Activated CD8-positive, alpha-beta T cell treated with anti-CD3 and anti-CD28 coated beads for 36 hours (primary cell): ENCODE data around the gene CA9. TPM values are rescaled to one million over a fixed set of nuclear protein-coding genes. Genes with fewer than 3 reads are reported as not detected.

ENCODE experiments used
- ATAC-seq: fragments of 200-7000 bp; cut with Tn5 transposase; one replicate; pipeline ENCODE4 v1.10.0; 2021; ENCODE audit warnings: mild to moderate bottlenecking, moderate library complexity
- CTCF ChIA-PET: fragments of 350-600 bp; sonication (Branson Sonifier 250); formaldehyde crosslinking; loops from one replicate; lab custom pipeline; 2021; ENCODE audit warnings: antibody characterized with exemption; lab: Charles Lee
- POLR2A ChIA-PET: fragments of 350-600 bp; sonication (Branson Sonifier 250); formaldehyde crosslinking; loops from one replicate; lab custom pipeline; 2021; ENCODE audit warnings: antibody characterized with exemption; lab: Charles Lee
- DNase-seq: peaks from one replicate; pipeline ENCODE4 v3.0.0-alpha.2; 2020
- H3K27ac Mint-ChIP-seq: one replicate; pipeline ENCODE4 v1.8.0; 2021; ENCODE audit warnings: mild to moderate bottlenecking, mixed read lengths
- H3K27me3 Mint-ChIP-seq: one replicate; pipeline ENCODE4 v1.8.0; 2021; ENCODE audit warnings: mixed read lengths
- H3K36me3 Mint-ChIP-seq: one replicate; pipeline ENCODE4 v1.8.0; 2021; ENCODE audit warnings: low read depth, mixed read lengths
- H3K4me1 Mint-ChIP-seq: one replicate; pipeline ENCODE4 v1.8.0; 2021; ENCODE audit warnings: low read depth, mixed read lengths
- H3K4me3 Mint-ChIP-seq: one replicate; pipeline ENCODE4 v1.8.0; 2021; ENCODE audit warnings: mild to moderate bottlenecking, moderate library complexity, mixed read lengths
- H3K9me3 Mint-ChIP-seq: one replicate; pipeline ENCODE4 v1.8.0; 2021; ENCODE audit warnings: mixed read lengths
- CTCF ChIP-seq: fragments of 200-600 bp; IDR thresholded peaks from one replicate; pipeline ENCODE4 v1.8.0; 2022; ENCODE audit warnings: antibody characterized with exemption, mild to moderate bottlenecking
- intact Hi-C: fragments of 100-400 bp; cut with micrococcal nuclease; formaldehyde crosslinking; loops from one replicate; pipeline ENCODE4 v1.10.0; 2022
- total RNA-seq, 2 experiments: library from RNA; stranded (reverse); gene quantifications; one replicate each; pipeline ENCODE4 v1.2.3, GENCODE V29; 2021

Gene CA9
- total RNA-seq, 2 experiments from 2014 or later: 4.5 to 4.9 TPM

GRCh38 chr9:35711501-35712428 lies 38.0 kb downstream of the CA9 start:
- H3K9me3 Mint-ChIP-seq: no peaks in the 10 kb centered on the region
- H3K4me3 Mint-ChIP-seq: no peak overlapping the region
- peaks cover 4% of the 10 kb centered on the region for H3K4me1 Mint-ChIP-seq
- peaks cover 60% of the 10 kb centered on the region for H3K36me3 Mint-ChIP-seq
- intact Hi-C loops: no loop called here
- no peak for DNase-seq
- ATAC-seq: no peak
- no peak for TF ChIP-seq CTCF
- ChIA-PET CTCF (interaction anchor here (0.8 to 15.2 kb wide), 5 partner anchors 16 to 95 kb away, joined by 3 to 121 read pairs (median 3); partner anchors contain the start of genes CCDC107 and RMRP), POLR2A (interaction anchor here (0.6 to 2.1 kb wide), 2 partner anchors 15 to 16 kb away, joined by 4 to 6 read pairs; no protein-coding TSS in a partner anchor)
- no peaks in the 10 kb centered on the region for H3K27me3 Mint-ChIP-seq
- peak overlapping the region; percentile 28 for H3K27ac Mint-ChIP-seq

GRCh38 chr9:35712762-35713400 lies 39.2 kb downstream of the CA9 start:
- no peak for TF ChIP-seq CTCF
- POLR2A ChIA-PET: interaction anchor here (0.8 to 2.1 kb wide), 4 partner anchors 15 to 198 kb away, joined by 3 to 6 read pairs (median 3); no protein-coding TSS in a partner anchor
- no peaks in the 10 kb centered on the region for H3K9me3 Mint-ChIP-seq
- H3K4me1 Mint-ChIP-seq: peaks cover 4% of the 10 kb centered on the region
- H3K27ac Mint-ChIP-seq: no peak overlapping the region
- H3K27me3 Mint-ChIP-seq: no peaks in the 10 kb centered on the region
- CTCF ChIA-PET: interaction anchor here (0.8 to 15.2 kb wide), 5 partner anchors 17 to 96 kb away, joined by 3 to 121 read pairs (median 3); partner anchors contain the start of genes CCDC107 and RMRP
- intact Hi-C loops: no loop called here
- no peak for ATAC-seq
- no peak overlapping the region for H3K4me3 Mint-ChIP-seq
- peaks cover 57% of the 10 kb centered on the region for H3K36me3 Mint-ChIP-seq
- DNase-seq: no peak

GRCh38 chr9:35713578-35713977 lies 39.9 kb downstream of the CA9 start:
- H3K4me3 Mint-ChIP-seq: no peak overlapping the region
- no peak for TF ChIP-seq CTCF
- no peaks in the 10 kb centered on the region for H3K27me3 Mint-ChIP-seq
- H3K36me3 Mint-ChIP-seq: peaks cover 54% of the 10 kb centered on the region
- no peak overlapping the region for H3K27ac Mint-ChIP-seq
- CTCF ChIA-PET: interaction anchor here (15.2 kb wide), 1 partner anchor 17 kb away, joined by 121 read pairs; no protein-coding TSS in a partner anchor
- POLR2A ChIA-PET: interaction anchor here (0.8 to 1.3 kb wide), 3 partner anchors 14 to 19 kb away, joined by 3 to 4 read pairs (median 3); no protein-coding TSS in a partner anchor
- ATAC-seq: no peak
- H3K9me3 Mint-ChIP-seq: no peaks in the 10 kb centered on the region
- DNase-seq: no peak
- peaks cover 4% of the 10 kb centered on the region for H3K4me1 Mint-ChIP-seq
- intact Hi-C loops: no loop called here

GRCh38 chr9:35714123-35714522 lies 40.4 kb downstream of the CA9 start:
- TF ChIP-seq CTCF: no peak
- ChIA-PET POLR2A (interaction anchor here (0.8 to 1.3 kb wide), 3 partner anchors 14 to 20 kb away, joined by 3 to 4 read pairs (median 3); no protein-coding TSS in a partner anchor), CTCF (interaction anchor here (15.2 kb wide), 1 partner anchor 18 kb away, joined by 121 read pairs; no protein-coding TSS in a partner anchor)
- H3K4me3 Mint-ChIP-seq: no peak overlapping the region
- no peaks in the 10 kb centered on the region for H3K27me3 Mint-ChIP-seq
- no peak overlapping the region for H3K27ac Mint-ChIP-seq
- no peak for DNase-seq
- peaks cover 4% of the 10 kb centered on the region for H3K4me1 Mint-ChIP-seq
- H3K36me3 Mint-ChIP-seq: peaks cover 52% of the 10 kb centered on the region
- intact Hi-C loops: no loop called here
- ATAC-seq: no peak
- H3K9me3 Mint-ChIP-seq: no peaks in the 10 kb centered on the region
